PC-9 (cell line): ENCODE measurements around the gene FOXL2NB.

Experiments
- CTCF ChIP-seq: fragments of 200-600 bp; sonication (generic); conservative IDR thresholded peaks from 2 replicates; pipeline ENCODE4 v1.6.1; 2017; ENCODE audit warnings: mixed run types, antibody characterized with exemption, mild to moderate bottlenecking, moderate library complexity
- EZH2 ChIP-seq: fragments of 200-600 bp; sonication (generic); IDR thresholded peaks from 2 replicates; pipeline ENCODE4 v1.8.0; 2017; ENCODE audit warnings: antibody characterized with exemption, low read depth

- TF ChIP-seq CTCF (no peak), EZH2 (no peak)
Measured at GRCh38 chr3:138943724-138944653, 3.0 kb upstream of the FOXL2NB start.
